Activated CD8-positive, alpha-beta T cell treated with anti-CD3 and anti-CD28 coated beads for 36 hours (primary cell): ENCODE results near the gene AASDH. TPM values are rescaled to one million over a fixed set of nuclear protein-coding genes. Genes with fewer than 3 reads are reported as not detected.

Experiments
- ATAC-seq: fragments of 200-7000 bp; cut with Tn5 transposase; one replicate; pipeline ENCODE4 v1.10.0; 2021; ENCODE audit warnings: mild to moderate bottlenecking, moderate library complexity
- CTCF ChIA-PET: fragments of 350-600 bp; sonication (Branson Sonifier 250); formaldehyde crosslinking; loops from one replicate; lab custom pipeline; 2021; ENCODE audit warnings: antibody characterized with exemption; lab: Charles Lee
- POLR2A ChIA-PET: fragments of 350-600 bp; sonication (Branson Sonifier 250); formaldehyde crosslinking; loops from one replicate; lab custom pipeline; 2021; ENCODE audit warnings: antibody characterized with exemption; lab: Charles Lee
- DNase-seq: peaks from one replicate; pipeline ENCODE4 v3.0.0-alpha.2; 2020
- H3K27ac Mint-ChIP-seq: one replicate; pipeline ENCODE4 v1.8.0; 2021; ENCODE audit warnings: mild to moderate bottlenecking, mixed read lengths
- H3K27me3 Mint-ChIP-seq: one replicate; pipeline ENCODE4 v1.8.0; 2021; ENCODE audit warnings: mixed read lengths
- H3K36me3 Mint-ChIP-seq: one replicate; pipeline ENCODE4 v1.8.0; 2021; ENCODE audit warnings: low read depth, mixed read lengths
- H3K4me1 Mint-ChIP-seq: one replicate; pipeline ENCODE4 v1.8.0; 2021; ENCODE audit warnings: low read depth, mixed read lengths
- H3K4me3 Mint-ChIP-seq: one replicate; pipeline ENCODE4 v1.8.0; 2021; ENCODE audit warnings: mild to moderate bottlenecking, moderate library complexity, mixed read lengths
- H3K9me3 Mint-ChIP-seq: one replicate; pipeline ENCODE4 v1.8.0; 2021; ENCODE audit warnings: mixed read lengths
- intact Hi-C: fragments of 100-400 bp; cut with micrococcal nuclease; formaldehyde crosslinking; loops from one replicate; pipeline ENCODE4 v1.10.0; 2022
- total RNA-seq, 2 experiments: library from RNA; stranded (reverse); gene quantifications; one replicate each; pipeline ENCODE4 v1.2.3, GENCODE V29; 2021
- TF ChIP-seq, protein P1 (sequence below): fragments of 200-600 bp; IDR thresholded peaks from one replicate; pipeline ENCODE4 v1.8.0; 2022; ENCODE audit warnings: antibody characterized with exemption, mild to moderate bottlenecking

AASDH gene
- total RNA-seq, 2 experiments from 2014 or later = 14.5 to 14.7 TPM

DNA sequence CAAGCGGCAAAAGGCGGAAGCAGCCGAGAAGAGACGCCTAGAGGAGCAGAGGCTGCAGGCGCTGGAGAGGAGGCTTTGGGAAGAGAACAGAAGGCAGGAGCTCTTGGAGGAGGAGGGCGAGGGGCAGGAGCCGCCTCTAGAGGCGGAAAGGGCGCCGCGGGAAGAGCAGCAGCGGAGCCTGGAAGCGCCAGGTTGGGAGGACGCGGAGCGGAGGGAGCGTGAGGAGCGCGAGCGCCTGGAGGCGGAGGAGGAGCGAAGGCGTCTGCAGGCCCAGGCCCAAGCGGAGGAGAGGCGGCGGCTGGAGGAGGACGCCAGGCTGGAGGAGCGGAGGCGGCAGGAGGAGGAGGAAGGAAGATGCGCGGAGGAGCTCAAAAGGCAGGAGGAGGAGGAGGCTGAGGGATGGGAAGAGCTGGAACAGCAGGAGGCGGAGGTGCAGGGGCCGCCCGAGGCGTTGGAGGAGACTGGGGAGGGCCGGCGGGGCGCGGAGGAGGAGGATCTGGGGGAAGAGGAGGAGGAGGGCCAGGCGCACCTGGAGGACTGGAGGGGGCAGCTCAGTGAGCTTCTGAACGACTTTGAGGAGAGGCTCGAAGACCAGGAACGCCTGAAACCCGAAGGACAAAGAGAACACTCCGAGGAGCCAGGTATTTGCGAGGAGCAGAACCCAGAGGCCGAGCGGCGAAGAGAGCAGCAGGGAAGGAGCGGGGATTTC is 72.9 kb downstream of the AASDH start:
- no peak overlapping the region for H3K27ac Mint-ChIP-seq
- ChIA-PET CTCF (no interaction called here), POLR2A (no interaction called here)

DNA sequence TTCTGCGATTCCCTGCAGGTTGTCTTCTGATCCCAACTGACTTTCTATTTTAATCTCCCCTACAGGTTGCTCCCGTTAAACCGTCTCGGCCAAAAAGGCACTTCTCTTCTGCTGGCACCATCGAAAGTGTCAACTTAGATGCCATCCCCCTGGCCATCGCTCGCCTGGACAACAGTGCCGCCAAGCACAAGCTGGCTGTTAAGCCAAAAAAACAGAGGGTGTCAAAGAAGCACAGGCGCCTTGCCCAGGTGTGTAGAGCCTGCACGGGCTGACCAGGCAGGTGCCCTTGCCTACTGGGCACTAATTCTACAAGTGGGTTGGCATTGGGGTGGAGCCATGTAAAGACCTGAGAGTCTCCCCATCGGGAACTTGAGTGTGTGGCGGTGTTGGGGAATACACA is 74.2 kb downstream of the AASDH start:
- no peak overlapping the region for H3K27ac Mint-ChIP-seq
- H3K36me3 Mint-ChIP-seq = no peaks in the 10 kb centered on the region
- H3K9me3 Mint-ChIP-seq = no peaks in the 10 kb centered on the region
- intact Hi-C loops = no loop called here
- H3K4me1 Mint-ChIP-seq = no peaks in the 10 kb centered on the region
- TF ChIP-seq, protein P1, sequence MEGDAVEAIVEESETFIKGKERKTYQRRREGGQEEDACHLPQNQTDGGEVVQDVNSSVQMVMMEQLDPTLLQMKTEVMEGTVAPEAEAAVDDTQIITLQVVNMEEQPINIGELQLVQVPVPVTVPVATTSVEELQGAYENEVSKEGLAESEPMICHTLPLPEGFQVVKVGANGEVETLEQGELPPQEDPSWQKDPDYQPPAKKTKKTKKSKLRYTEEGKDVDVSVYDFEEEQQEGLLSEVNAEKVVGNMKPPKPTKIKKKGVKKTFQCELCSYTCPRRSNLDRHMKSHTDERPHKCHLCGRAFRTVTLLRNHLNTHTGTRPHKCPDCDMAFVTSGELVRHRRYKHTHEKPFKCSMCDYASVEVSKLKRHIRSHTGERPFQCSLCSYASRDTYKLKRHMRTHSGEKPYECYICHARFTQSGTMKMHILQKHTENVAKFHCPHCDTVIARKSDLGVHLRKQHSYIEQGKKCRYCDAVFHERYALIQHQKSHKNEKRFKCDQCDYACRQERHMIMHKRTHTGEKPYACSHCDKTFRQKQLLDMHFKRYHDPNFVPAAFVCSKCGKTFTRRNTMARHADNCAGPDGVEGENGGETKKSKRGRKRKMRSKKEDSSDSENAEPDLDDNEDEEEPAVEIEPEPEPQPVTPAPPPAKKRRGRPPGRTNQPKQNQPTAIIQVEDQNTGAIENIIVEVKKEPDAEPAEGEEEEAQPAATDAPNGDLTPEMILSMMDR = no peak
- no peaks in the 10 kb centered on the region for H3K27me3 Mint-ChIP-seq
- H3K4me3 Mint-ChIP-seq = no peak overlapping the region
- POLR2A ChIA-PET = no interaction called here
- DNase-seq (no peak), ATAC-seq (no peak)
- CTCF ChIA-PET = no interaction called here

More for the DNA sequence above, 72.9 kb downstream of the AASDH start:
- Mint-ChIP-seq H3K4me1 (no peaks in the 10 kb centered on the region), H3K27me3 (no peaks in the 10 kb centered on the region), H3K4me3 (no peak overlapping the region), H3K36me3 (no peaks in the 10 kb centered on the region), H3K9me3 (no peaks in the 10 kb centered on the region)
- intact Hi-C loops = no loop called here
- DNase-seq (no peak), ATAC-seq (no peak)
- TF ChIP-seq, protein P1 = no peak

DNA sequence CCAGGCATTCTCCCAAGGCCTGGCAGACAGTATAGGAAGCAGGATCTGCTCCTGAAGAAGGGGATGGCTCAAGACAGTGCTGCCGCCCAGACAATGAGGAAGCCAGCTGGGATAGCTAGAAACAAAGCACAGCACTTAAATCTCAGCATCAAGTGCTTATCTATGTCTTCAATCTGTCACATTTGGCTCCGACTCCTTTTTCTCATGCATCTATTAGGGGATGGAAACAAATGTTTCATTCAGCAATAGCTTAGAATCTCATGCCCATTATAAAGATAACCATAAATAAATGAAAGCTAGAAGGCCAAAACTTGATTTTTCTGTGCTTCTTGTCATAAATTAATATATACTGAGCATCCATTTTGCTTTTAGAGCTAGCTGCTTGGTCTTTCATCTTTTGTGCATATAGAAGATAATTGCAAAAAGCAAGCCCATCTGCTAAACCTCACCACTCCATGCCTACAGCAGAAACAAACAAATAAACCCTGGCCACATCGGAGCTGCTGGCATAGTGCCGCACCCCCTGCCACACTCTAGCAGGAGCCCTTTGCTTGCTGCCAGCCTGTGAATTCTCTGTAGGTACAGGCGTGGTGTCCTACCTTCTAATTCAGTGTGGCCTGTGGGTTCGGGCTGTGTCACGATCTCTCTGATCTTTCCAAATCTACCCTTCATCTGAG is 75.9 kb downstream of the AASDH start:
- no peak overlapping the region for H3K4me3 Mint-ChIP-seq
- H3K9me3 Mint-ChIP-seq = no peaks in the 10 kb centered on the region
- no peaks in the 10 kb centered on the region for H3K4me1 Mint-ChIP-seq
- TF ChIP-seq, protein P1 = no peak
- ATAC-seq = no peak
- ChIA-PET CTCF (no interaction called here), POLR2A (no interaction called here)
- H3K27me3 Mint-ChIP-seq = no peaks in the 10 kb centered on the region
- DNase-seq = no peak
- intact Hi-C loops = no loop called here
- no peak overlapping the region for H3K27ac Mint-ChIP-seq
- H3K36me3 Mint-ChIP-seq = no peaks in the 10 kb centered on the region

DNA sequence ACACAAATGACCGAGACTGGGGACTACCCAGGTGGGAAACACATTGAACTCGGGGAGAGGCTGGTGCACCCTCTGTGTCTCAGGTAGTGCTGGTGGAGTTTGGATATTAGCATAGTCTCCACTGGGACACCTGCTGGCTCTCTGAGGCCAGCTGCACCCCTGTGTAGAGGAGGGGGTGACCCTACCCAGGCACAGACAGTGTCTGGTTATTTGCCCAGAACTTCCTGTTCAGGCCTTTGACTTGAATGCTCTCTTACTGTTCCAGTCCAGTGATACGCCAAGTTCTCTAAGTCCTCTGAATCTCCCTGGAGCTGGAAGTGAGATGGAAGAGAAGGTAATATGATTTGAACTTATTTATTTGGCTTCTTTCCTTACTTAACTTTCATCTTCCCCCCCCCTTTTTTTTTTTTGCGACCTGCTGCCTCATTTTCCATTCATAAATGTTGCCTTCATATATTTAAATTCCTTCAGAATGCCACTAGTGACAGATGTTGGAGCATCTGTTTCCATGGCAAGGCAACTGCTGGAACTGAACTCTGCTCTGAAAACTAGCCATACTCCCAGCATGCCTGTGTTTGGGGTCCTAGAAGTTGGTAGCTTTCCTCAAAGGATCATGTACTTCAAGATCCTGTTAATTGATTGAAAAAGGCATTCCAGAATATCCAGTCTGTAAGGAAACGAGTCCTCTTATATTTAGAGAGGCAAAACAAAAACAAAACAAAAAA is 76.7 kb downstream of the AASDH start:
- H3K27me3 Mint-ChIP-seq = no peaks in the 10 kb centered on the region
- ChIA-PET POLR2A (no interaction called here), CTCF (no interaction called here)
- intact Hi-C loops = no loop called here
- TF ChIP-seq, protein P1 = no peak
- H3K9me3 Mint-ChIP-seq = no peaks in the 10 kb centered on the region
- DNase-seq (no peak), ATAC-seq (no peak)
- H3K4me3 Mint-ChIP-seq = no peak overlapping the region
- H3K27ac Mint-ChIP-seq = no peak overlapping the region
- no peaks in the 10 kb centered on the region for H3K4me1 Mint-ChIP-seq
- H3K36me3 Mint-ChIP-seq = no peaks in the 10 kb centered on the region

DNA sequence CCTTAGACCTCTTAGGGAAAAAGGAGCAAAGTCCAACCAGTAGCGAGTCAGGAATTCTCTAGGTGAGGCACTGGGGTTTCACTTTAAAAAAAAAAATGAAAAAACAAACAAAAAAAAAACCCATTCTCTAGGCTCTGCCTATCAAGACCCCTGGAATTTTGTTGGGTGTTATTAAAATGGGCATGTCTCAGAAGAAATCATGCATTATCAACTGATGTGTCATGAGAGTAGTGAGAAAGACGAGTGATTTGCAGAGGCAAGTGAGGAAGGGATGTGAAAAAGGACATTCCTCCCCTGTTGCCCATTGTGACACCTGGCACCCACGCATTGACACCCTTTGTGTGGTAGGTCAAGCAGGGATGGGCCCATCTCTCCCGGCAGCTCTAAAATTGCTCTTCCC is 78.9 kb downstream of the AASDH start:
- no peak overlapping the region for H3K27ac Mint-ChIP-seq
- no peaks in the 10 kb centered on the region for H3K4me1 Mint-ChIP-seq
- intact Hi-C loops = loop anchor here (10.0 kb wide), 2 partner anchors 174 to 264 kb away; a partner anchor contains a TSS
- ATAC-seq = no peak
- no peaks in the 10 kb centered on the region for H3K36me3 Mint-ChIP-seq
- no peaks in the 10 kb centered on the region for H3K27me3 Mint-ChIP-seq
- ChIA-PET POLR2A (no interaction called here), CTCF (no interaction called here)
- no peaks in the 10 kb centered on the region for H3K9me3 Mint-ChIP-seq
- TF ChIP-seq, protein P1 = no peak
- no peak overlapping the region for H3K4me3 Mint-ChIP-seq
- DNase-seq = no peak
